ENCODE data around the gene NUP62. TPM values are rescaled to one million over a fixed set of nuclear protein-coding genes. Genes with fewer than 3 reads are reported as not detected.

The NUP62 gene
- total and polyA plus RNA-seq, 12 donors: 13.2 to 48.1 (median 32.7) TPM

DNA sequence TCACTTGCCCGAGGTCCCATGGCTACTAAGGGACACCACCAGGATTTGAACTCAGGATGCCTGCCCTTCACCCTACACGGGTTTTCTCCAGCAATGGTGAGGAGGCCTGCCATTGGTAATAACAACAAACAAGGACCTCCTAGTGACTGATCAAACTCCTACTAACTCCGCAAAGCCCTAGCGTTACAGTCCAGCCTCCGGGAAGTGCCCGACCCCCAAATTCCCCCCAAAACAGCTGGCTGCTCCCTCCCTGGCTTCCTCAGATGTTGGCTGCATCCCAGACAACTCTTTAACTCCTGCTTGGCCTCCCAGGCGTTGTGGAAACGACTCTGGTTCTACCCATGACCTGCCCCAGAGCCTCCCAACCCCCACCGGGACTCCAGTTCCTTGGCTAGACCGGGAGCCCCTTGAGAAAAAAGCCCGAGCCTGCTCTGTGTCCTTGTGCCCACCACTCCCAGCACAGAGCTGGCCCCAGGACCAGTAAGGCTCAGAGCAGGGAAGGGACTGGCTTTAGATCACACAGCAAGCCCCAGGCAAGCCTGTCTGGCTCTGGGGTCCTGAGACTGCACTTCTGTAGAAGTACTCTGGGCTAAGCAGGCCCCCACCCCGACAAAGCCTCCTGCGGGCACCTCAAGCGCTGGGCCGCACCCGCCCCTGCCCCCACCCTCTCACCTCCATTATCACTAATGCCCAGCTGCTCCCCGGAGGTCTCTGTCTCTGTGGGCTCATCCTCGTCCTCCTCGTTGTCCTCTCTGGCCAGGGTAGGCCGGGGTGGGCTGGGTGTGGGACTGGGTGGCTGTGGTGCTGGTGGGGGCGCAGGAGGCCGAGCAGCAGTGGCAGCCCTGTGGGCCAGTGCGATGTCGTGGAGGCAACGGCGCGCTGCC lies 56.8 kb downstream of the NUP62 start:
- no peak overlapping the region for H3K4me3 ChIP-seq
- peaks cover 13 to 51% (median 38%) of the 10 kb centered on the region in 9 donors for H3K4me1 ChIP-seq
- peaks cover 0 to 25% (median 4%) of the 10 kb centered on the region in 9 donors for H3K36me3 ChIP-seq
- TF ChIP-seq, protein P1, sequence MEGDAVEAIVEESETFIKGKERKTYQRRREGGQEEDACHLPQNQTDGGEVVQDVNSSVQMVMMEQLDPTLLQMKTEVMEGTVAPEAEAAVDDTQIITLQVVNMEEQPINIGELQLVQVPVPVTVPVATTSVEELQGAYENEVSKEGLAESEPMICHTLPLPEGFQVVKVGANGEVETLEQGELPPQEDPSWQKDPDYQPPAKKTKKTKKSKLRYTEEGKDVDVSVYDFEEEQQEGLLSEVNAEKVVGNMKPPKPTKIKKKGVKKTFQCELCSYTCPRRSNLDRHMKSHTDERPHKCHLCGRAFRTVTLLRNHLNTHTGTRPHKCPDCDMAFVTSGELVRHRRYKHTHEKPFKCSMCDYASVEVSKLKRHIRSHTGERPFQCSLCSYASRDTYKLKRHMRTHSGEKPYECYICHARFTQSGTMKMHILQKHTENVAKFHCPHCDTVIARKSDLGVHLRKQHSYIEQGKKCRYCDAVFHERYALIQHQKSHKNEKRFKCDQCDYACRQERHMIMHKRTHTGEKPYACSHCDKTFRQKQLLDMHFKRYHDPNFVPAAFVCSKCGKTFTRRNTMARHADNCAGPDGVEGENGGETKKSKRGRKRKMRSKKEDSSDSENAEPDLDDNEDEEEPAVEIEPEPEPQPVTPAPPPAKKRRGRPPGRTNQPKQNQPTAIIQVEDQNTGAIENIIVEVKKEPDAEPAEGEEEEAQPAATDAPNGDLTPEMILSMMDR (IDR thresholded peaks at IDR 0.05): no peak
- DNase-seq (no peak), ATAC-seq (no peak)
- intact Hi-C loops (cut with DNase I): no loop called here
- H3K27ac ChIP-seq: no peak overlapping the region
- no peaks in the 10 kb centered on the region for H3K9me3 ChIP-seq
- WGBS, 2 donors: 87% methylated on average over 27 of the region's 27 CpGs
- H3K27me3 ChIP-seq: no peaks in the 10 kb centered on the region

DNA sequence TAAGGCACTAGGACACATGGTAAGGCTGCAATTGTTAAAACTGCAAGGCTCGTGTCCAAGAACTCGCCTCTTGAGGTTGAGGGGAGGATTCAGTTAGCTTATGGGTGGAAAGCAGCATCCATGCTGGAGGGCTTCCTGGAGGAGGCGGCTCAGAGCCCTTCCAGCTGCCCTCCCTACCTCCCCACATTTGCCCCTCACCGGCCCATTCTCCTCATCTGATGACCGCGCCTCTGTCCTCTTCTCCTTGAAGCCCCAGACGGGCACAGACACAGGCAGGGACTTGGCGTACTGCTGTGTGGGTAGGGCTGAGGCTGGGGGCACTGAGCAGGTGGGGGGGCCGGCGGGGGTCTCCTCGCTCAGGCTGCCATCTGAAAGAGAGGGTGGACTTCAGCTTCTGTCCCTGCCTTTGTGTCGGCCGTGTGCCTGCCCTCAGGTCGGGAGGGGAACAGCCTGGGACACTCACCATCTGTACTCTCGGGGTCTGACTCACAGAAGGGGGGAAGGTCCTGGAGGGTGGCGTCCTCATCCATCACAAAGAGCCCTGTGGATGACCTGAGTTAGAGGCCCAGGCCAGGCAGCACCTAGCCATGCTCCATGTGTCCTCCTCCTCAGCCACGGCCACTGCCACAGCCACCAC lies 57.8 kb downstream of the NUP62 start:
- Histone ChIP-seq H3K4me1 (peaks cover 15 to 56% (median 43%) of the 10 kb centered on the region in 9 donors), H3K36me3 (peaks cover 0 to 25% (median 4%) of the 10 kb centered on the region in 9 donors), H3K27me3 (no peaks in the 10 kb centered on the region), H3K27ac (no peak overlapping the region), H3K9me3 (no peaks in the 10 kb centered on the region), H3K4me3 (no peak overlapping the region)
- ATAC-seq: no peak
- WGBS, 2 donors: 91 to 92% methylated on average over 17 of the region's 17 CpGs
- TF ChIP-seq, protein P1 (IDR thresholded peaks at IDR 0.05): no peak
- DNase-seq: peak in 1 of 2 donors; percentile 15
- intact Hi-C loops (cut with DNase I): no loop called here

DNA sequence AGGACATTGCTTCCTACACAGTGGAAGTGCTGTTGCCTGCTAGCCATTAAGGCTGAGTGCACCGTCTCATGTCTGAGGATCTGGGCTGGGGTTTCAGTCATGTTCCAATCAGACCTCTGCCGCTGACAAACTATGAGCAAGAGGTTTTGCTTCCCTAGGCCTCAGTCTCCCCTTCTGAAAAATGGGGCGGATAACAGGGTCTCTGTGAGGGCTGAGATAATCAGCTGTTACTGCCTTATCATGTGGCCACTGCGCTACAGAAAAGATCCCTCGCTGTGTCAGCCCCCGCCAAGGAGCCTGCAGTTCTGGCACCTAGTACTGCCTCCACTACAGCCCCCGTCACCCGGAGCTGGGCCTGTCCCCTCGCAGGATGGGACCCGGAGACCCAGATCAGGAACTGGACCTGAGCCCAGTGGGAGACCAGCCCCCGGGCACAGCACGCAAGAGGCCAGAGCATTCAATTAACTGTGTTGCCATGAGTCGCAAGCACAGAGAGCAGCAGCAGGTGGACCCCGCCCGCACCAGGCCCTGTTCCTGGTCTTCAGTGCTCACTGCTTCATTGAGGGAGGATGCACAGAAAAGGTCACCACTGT lies 58.9 kb downstream of the NUP62 start:
- TF ChIP-seq, protein P1 (IDR thresholded peaks at IDR 0.05): no peak
- H3K9me3 ChIP-seq: no peaks in the 10 kb centered on the region
- peak overlapping the region in 9 of 10 donors; percentile 42 to 73 (median 61) for H3K4me3 ChIP-seq
- ATAC-seq (no peak), DNase-seq (peak in 1 of 2 donors; percentile 29)
- H3K36me3 ChIP-seq: peaks cover 0 to 25% (median 4%) of the 10 kb centered on the region in 9 donors
- H3K27me3 ChIP-seq: no peaks in the 10 kb centered on the region
- 75 to 76% methylated on average over 15 of the region's 15 CpGs for WGBS, 2 donors
- intact Hi-C loops (cut with DNase I): no loop called here
- peaks cover 19 to 61% (median 48%) of the 10 kb centered on the region in 9 donors for H3K4me1 ChIP-seq
- peak overlapping the region; percentile 88 to 98 (median 94) for H3K27ac ChIP-seq

All from heart right ventricle (tissue), 16 donors.